H1 (cell line): ENCODE data around the gene PLEKHA4. TPM values are rescaled to one million over a fixed set of nuclear protein-coding genes. Genes with fewer than 3 reads are reported as not detected.

ENCODE experiments used
- ATF2 ChIP-seq: IDR thresholded peaks from 2 replicates; pipeline ENCODE4 v1.6.1; 2012; ENCODE audit warnings: low read length, inconsistent platforms
- CHD2 ChIP-seq: IDR thresholded peaks from 2 replicates; pipeline ENCODE4 v1.6.1; 2012; ENCODE audit warnings: low read length, improper control_type of control experiment
- CREB1 ChIP-seq: IDR thresholded peaks from 2 replicates; pipeline ENCODE4 v1.6.1; 2012; ENCODE audit warnings: inconsistent platforms
- CTCF ChIP-seq, 3 experiments: IDR thresholded peaks; 1 replicate in 2 of 3; 2 replicates in 1 of 3; pipeline versions ENCODE4 v1.5.1 to v1.6.1; 2011; ENCODE audit warnings: low read length in 3 of 3, mild to moderate bottlenecking in 3 of 3, inconsistent platforms in 2 of 3, low read depth in 1 of 3, moderate library complexity in 1 of 3; ENCODE audit not compliant: insufficient read depth in 1 of 3; ENCODE audit errors: control extremely low read depth in 1 of 3
- FOSL1 ChIP-seq: IDR thresholded peaks from 2 replicates; pipeline ENCODE4 v1.6.1; 2011; ENCODE audit warnings: mild to moderate bottlenecking, low read depth, low read length, moderate library complexity; ENCODE audit not compliant: insufficient read depth
- KDM4A ChIP-seq: IDR thresholded peaks from one replicate; pipeline ENCODE4 v1.7.1; 2012; ENCODE audit warnings: low read depth, mild to moderate bottlenecking, moderate library complexity, low read length, inconsistent platforms; ENCODE audit not compliant: severe bottlenecking
- KDM5A ChIP-seq: fragments of 200-600 bp; IDR thresholded peaks from 2 replicates; pipeline ENCODE4 v1.7.1; 2012; ENCODE audit warnings: mild to moderate bottlenecking, low read length, inconsistent platforms, mixed read lengths
- NANOG ChIP-seq: IDR thresholded peaks from 2 replicates; pipeline ENCODE4 v1.6.1; 2011; ENCODE audit warnings: low read length, low read depth, mild to moderate bottlenecking, inconsistent platforms; ENCODE audit not compliant: insufficient read depth, poor library complexity, severe bottlenecking
- PHF8 ChIP-seq: fragments of 200-600 bp; sonication (generic); conservative IDR thresholded peaks from 2 replicates; pipeline ENCODE4 v1.7.1; 2012; ENCODE audit warnings: low read depth, mild to moderate bottlenecking, inconsistent platforms, low read length, moderate library complexity
- RFX5 ChIP-seq: IDR thresholded peaks from 2 replicates; pipeline ENCODE4 v1.6.1; 2011; ENCODE audit warnings: low read depth, low read length, improper control_type of control experiment, borderline replicate concordance
- RNF2 ChIP-seq: fragments of 200-900, 300-1000 bp; sonication (generic); IDR thresholded peaks from 2 replicates; pipeline ENCODE4 v1.7.1; 2016; ENCODE audit warnings: borderline replicate concordance, low read depth, mild to moderate bottlenecking, antibody characterized with exemption, low read length; ENCODE audit not compliant: poor library complexity, severe bottlenecking; ENCODE audit errors: missing control alignments
- RXRA ChIP-seq: IDR thresholded peaks from 2 replicates; pipeline ENCODE4 v1.6.1; 2011; ENCODE audit warnings: low read depth, mild to moderate bottlenecking, low read length, moderate library complexity; ENCODE audit not compliant: insufficient read depth
- TBP ChIP-seq: IDR thresholded peaks from 2 replicates; pipeline ENCODE4 v1.6.1; 2011; ENCODE audit warnings: low read depth, low read length, improper control_type of control experiment
- ZNF274 ChIP-seq: IDR thresholded peaks from 2 replicates; pipeline ENCODE4 v1.7.0; 2012; ENCODE audit warnings: low read length, borderline replicate concordance; ENCODE audit errors: extremely low read depth
- polyA plus RNA-seq, 7 experiments: library from polyadenylated mRNA; depleted of rRNA in 3 of 7; stranded (reverse) in 5 of 7; unstranded in 2 of 7; fragments of >200 nt in 5 of 7; fragments of 200-250 nt in 2 of 7; gene quantifications; 1 replicate in 5 of 7; 2 replicates in 1 of 7; 4 replicates in 1 of 7; pipeline versions ENCODE4 v1.2.1 to v1.2.3, GENCODE V29; 2011 to 2013; ENCODE audit warnings: missing spikeins in 2 of 7, mixed read lengths in 2 of 7
- total RNA-seq: library from RNA; stranded (reverse); fragmentation: NEBNext Ultra II Directional; extraction: Animal tissue kit (Norgen Biotek cat#: 25700); gene quantifications from 2 replicates; pipeline ENCODE4 v1.2.1, GENCODE V29; 2021

The PLEKHA4 gene
- total and polyA plus RNA-seq, 2 of the 8 experiments (the other 6 are each of a cell fraction or from before 2014, with no cell fraction given), result 8.2 to 18.0 TPM

- TF ChIP-seq CTCF (IDR thresholded peaks at IDR 0.05; ENCODE audit: control extremely low read depth in 1 of 3, insufficient read depth in 1 of 3, low read depth in 1 of 3, low read length in 3 of 3), result no peak
- TF ChIP-seq PHF8, result peak; percentile 60
- TF ChIP-seq CHD2, result no peak
- TF ChIP-seq ZNF274, result no peak
- no peak for TF ChIP-seq FOSL1
- 0 out of 2 replicates have a peak, but pooled peaks have one; percentile 18 for TF ChIP-seq CREB1
- TF ChIP-seq KDM5A, result no peak
- no peak for TF ChIP-seq NANOG
- no peak for TF ChIP-seq ATF2
- 0 out of 2 replicates have a peak, but pooled peaks have one; percentile 17 for TF ChIP-seq TBP
- TF ChIP-seq KDM4A, result peak; percentile 48
- no peak for TF ChIP-seq RFX5
- no peak for TF ChIP-seq RNF2
- TF ChIP-seq RXRA, result no peak
Observed at GRCh38 chr19:48837051-48837524, 31.3 kb downstream of the PLEKHA4 start (continued).
